GM21619 (cell line): ENCODE data around the gene MATN3.

Source experiments
- ATAC-seq: cut with Tn5 transposase; IDR thresholded peaks from one replicate; pipeline ENCODE4 v1.9.1; 2021; ENCODE audit not compliant: unreplicated experiment

Gene MATN3

GRCh38 chr2:19943189-19943588 lies 69.3 kb downstream of the MATN3 start:
- ATAC-seq, result no peak

GRCh38 chr2:19942199-19942598 lies 70.3 kb downstream of the MATN3 start:
- no peak for ATAC-seq
